SK-N-SH (cell line): ENCODE measurements around the gene CCDC57. TPM values are rescaled to one million over a fixed set of nuclear protein-coding genes. Genes with fewer than 3 reads are reported as not detected.

Experiments
- CTCF ChIA-PET: fragments of 300-600, 350-600 bp; formaldehyde crosslinking; extraction: SDS; loops from one replicate; lab custom pipeline; 2021; lab: Yijun Ruan, JAX
- POLR2A ChIA-PET: fragments of 350-600 bp; sonication (Branson Sonifier 250); formaldehyde crosslinking; extraction: SDS; loops from one replicate; lab custom pipeline; 2020; ENCODE audit warnings: antibody characterized with exemption, inconsistent platforms; lab: Yijun Ruan, JAX
- DNase-seq: peaks from one replicate; pipeline ENCODE4 v3.0.0; 2012
- H2AFZ ChIP-seq: fragments of 200-600 bp; sonication (generic); 2 replicates; pipeline ENCODE4 v1.8.1; 2016; ENCODE audit warnings: antibody characterized with exemption, mild to moderate bottlenecking, low read depth
- H3F3A ChIP-seq: fragments of 200-600 bp; sonication (generic); replicated peaks from 2 replicates; pipeline ENCODE3; 2016; ENCODE audit warnings: antibody characterized with exemption, mild to moderate bottlenecking; ENCODE audit not compliant: insufficient read depth
- H3K27ac ChIP-seq, 2 experiments: fragments of 200-500 bp in 1 of 2; fragments of 200-600 bp in 1 of 2; sonication (Bioruptor generic) in 1 of 2; sonication (generic), shearing (Covaris generic) in 1 of 2; 2 replicates each; pipeline versions ENCODE4 v1.5.1 to v1.6.1; 2014 to 2016; ENCODE audit warnings: low read depth in 2 of 2, inconsistent platforms in 1 of 2, low read length in 1 of 2, mild to moderate bottlenecking in 1 of 2, mixed read lengths in 1 of 2
- H3K27me3 ChIP-seq: fragments of 200-600 bp; sonication (generic), shearing (Covaris generic); 2 replicates; pipeline ENCODE4 v1.6.1; 2016; ENCODE audit warnings: mixed run types; ENCODE audit not compliant: insufficient read depth
- H3K36me3 ChIP-seq, 2 experiments: fragments of 200-500 bp in 1 of 2; fragments of 200-600 bp in 1 of 2; sonication (Bioruptor generic) in 1 of 2; sonication (generic) in 1 of 2; replicated peaks in 1 of 2; 2 replicates each; pipeline versions ENCODE3 to v1.5.1; 2014 to 2016; ENCODE audit warnings: low read length in 1 of 2, mild to moderate bottlenecking in 1 of 2; ENCODE audit not compliant: insufficient read depth in 2 of 2, control insufficient read depth in 1 of 2
- H3K4me1 ChIP-seq, 2 experiments: fragments of 200-500 bp in 1 of 2; fragments of 200-600 bp in 1 of 2; sonication (Bioruptor generic) in 1 of 2; sonication (generic), shearing (Covaris generic) in 1 of 2; 2 replicates each; pipeline versions ENCODE4 v1.5.1 to v1.6.1; 2014 to 2016; ENCODE audit warnings: low read depth in 1 of 2, low read length in 1 of 2, mixed run types in 1 of 2; ENCODE audit not compliant: insufficient read depth in 2 of 2, control insufficient read depth in 1 of 2
- H3K4me2 ChIP-seq: fragments of 200-600 bp; sonication (generic), shearing (Covaris generic); 2 replicates; pipeline ENCODE4 v1.6.1; 2017; ENCODE audit warnings: mixed run types
- H3K4me3 ChIP-seq, 2 experiments: fragments of 200-500 bp in 1 of 2; fragments of 200-600 bp in 1 of 2; sonication (Bioruptor generic) in 1 of 2; sonication (generic), shearing (Covaris generic) in 1 of 2; 2 replicates each; pipeline versions ENCODE4 v1.5.1 to v1.8.1; 2014 to 2016; ENCODE audit warnings: low read depth in 2 of 2, inconsistent platforms in 1 of 2, low read length in 1 of 2, mild to moderate bottlenecking in 1 of 2, mixed read lengths in 1 of 2, moderate library complexity in 1 of 2
- H3K79me2 ChIP-seq: fragments of 200-600 bp; sonication (generic); 2 replicates; pipeline ENCODE4 v1.8.1; 2017; ENCODE audit warnings: mild to moderate bottlenecking; ENCODE audit not compliant: insufficient read depth
- H3K9ac ChIP-seq: fragments of 200-600 bp; sonication (generic); 2 replicates; pipeline ENCODE4 v1.6.1; 2017; ENCODE audit warnings: mixed run types
- H3K9me2 ChIP-seq: fragments of 200-600 bp; sonication (generic); 2 replicates; pipeline ENCODE4 v1.6.1; 2017; ENCODE audit warnings: mixed run types
- H3K9me3 ChIP-seq: fragments of 200-600 bp; sonication (generic); 2 replicates; pipeline ENCODE4 v1.6.1; 2017; ENCODE audit warnings: mixed run types, mild to moderate bottlenecking, moderate library complexity
- H4K20me1 ChIP-seq: fragments of 200-600 bp; sonication (generic); 2 replicates; pipeline ENCODE4 v1.6.1; 2017; ENCODE audit warnings: mild to moderate bottlenecking, mixed run types; ENCODE audit not compliant: insufficient read depth
- ELF1 ChIP-seq: IDR thresholded peaks from 2 replicates; pipeline ENCODE4 v1.4.0; 2012
- EZH2phosphoT487 ChIP-seq: fragments of 200-600 bp; sonication (generic); IDR thresholded peaks from 2 replicates; pipeline ENCODE4 v1.6.1; 2017; ENCODE audit warnings: low read depth, mixed run types, mild to moderate bottlenecking, antibody characterized with exemption, moderate library complexity, borderline replicate concordance
- FOSL2 ChIP-seq: IDR thresholded peaks from 2 replicates; pipeline ENCODE4 v1.4.0; 2012; ENCODE audit warnings: low read depth, mild to moderate bottlenecking, moderate library complexity, borderline replicate concordance
- FOXM1 ChIP-seq: IDR thresholded peaks from 2 replicates; pipeline ENCODE4 v1.4.0; 2012; ENCODE audit warnings: low read depth, mild to moderate bottlenecking
- IRF3 ChIP-seq: fragments of 150-350 bp; IDR thresholded peaks from 2 replicates; pipeline ENCODE4 v1.6.1; 2016; ENCODE audit warnings: mild to moderate bottlenecking, low read depth, low read length
- MAX ChIP-seq: IDR thresholded peaks from 2 replicates; pipeline ENCODE4 v1.4.0; 2012; ENCODE audit warnings: low read depth
- MXI1 ChIP-seq: IDR thresholded peaks from 2 replicates; pipeline ENCODE4 v1.6.1; 2012; ENCODE audit warnings: mild to moderate bottlenecking, low read depth, low read length, improper control_type of control experiment
- NFIC ChIP-seq: IDR thresholded peaks from 2 replicates; pipeline ENCODE4 v1.4.0; 2012; ENCODE audit warnings: borderline replicate concordance
- RAD21 ChIP-seq: IDR thresholded peaks from 2 replicates; pipeline ENCODE4 v1.6.1; 2012; ENCODE audit warnings: mild to moderate bottlenecking, low read length
- REST ChIP-seq: IDR thresholded peaks from 2 replicates; pipeline ENCODE4 v1.6.1; 2012; ENCODE audit warnings: mild to moderate bottlenecking, low read depth, low read length, moderate library complexity
- SIN3A ChIP-seq: IDR thresholded peaks from 2 replicates; pipeline ENCODE4 v1.6.1; 2012; ENCODE audit warnings: low read depth, mild to moderate bottlenecking, low read length, moderate library complexity, borderline replicate concordance
- TAF1 ChIP-seq: IDR thresholded peaks from 2 replicates; pipeline ENCODE4 v1.6.1; 2012; ENCODE audit warnings: low read depth, mild to moderate bottlenecking, low read length, moderate library complexity, borderline replicate concordance
- TCF12 ChIP-seq: IDR thresholded peaks from 2 replicates; pipeline ENCODE4 v1.4.0; 2012
- TEAD4 ChIP-seq: IDR thresholded peaks from 2 replicates; pipeline ENCODE4 v1.4.0; 2012; ENCODE audit warnings: mild to moderate bottlenecking, borderline replicate concordance; ENCODE audit not compliant: insufficient read depth
- USF2 ChIP-seq: fragments of 150-350 bp; IDR thresholded peaks from 2 replicates; pipeline ENCODE4 v1.6.1; 2017; ENCODE audit warnings: antibody characterized with exemption, low read length, low read depth, borderline replicate concordance
- WGBS: methylation state at CpG from one replicate; pipeline ENCODE4 v1.1.6; 2017; ENCODE audit warnings: low lambda C conversion rate; 5-methylcytosine and 5-hydroxymethylcytosine counted together
- polyA plus RNA-seq, 3 experiments: library from polyadenylated mRNA; depleted of rRNA; stranded (reverse); fragments of >200 nt; gene quantifications; 2 replicates each; pipeline ENCODE4 v1.2.3, GENCODE V29; 2012
- TF ChIP-seq, protein P1 (sequence below): IDR thresholded peaks from 2 replicates; pipeline ENCODE4; 2012

The CCDC57 gene
- polyA plus RNA-seq, 1 of the 3 experiments (the other 2 are of a cell fraction) = 68.6 TPM

- no peak for TF ChIP-seq IRF3
These were observed 104.1 kb downstream of the CCDC57 start (continued) for GRCh38 chr17:82108496-82108945.

DNA sequence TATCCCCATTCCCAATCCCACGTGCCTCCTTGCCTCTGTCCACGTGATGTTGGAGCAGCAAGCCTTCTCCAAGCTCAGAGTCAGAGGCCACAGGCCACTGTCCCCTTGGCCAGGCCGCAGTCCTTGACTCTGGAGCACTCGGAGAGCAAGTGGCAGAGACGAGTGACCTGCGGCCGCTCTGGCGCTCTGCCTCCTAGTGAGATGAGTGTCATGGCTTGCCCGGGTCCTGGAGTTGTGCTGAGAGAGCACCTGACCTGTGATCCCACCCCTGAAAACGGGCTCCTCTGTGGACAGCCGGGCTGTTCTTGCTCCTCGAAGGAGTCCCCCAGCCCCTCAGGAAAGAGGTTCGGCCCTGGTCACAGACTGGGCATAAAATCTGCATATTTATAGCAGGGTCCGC lies 104.6 kb downstream of the CCDC57 start:
- TF ChIP-seq MAX (no peak), IRF3 (no peak), FOXM1 (no peak), NFIC (no peak), EZH2phosphoT487 (no peak), MXI1 (no peak), ELF1 (no peak), USF2 (no peak), RAD21 (no peak), SIN3A (no peak), REST (no peak), FOSL2 (no peak), TCF12 (no peak), TEAD4 (no peak), TAF1 (no peak)
- TF ChIP-seq, protein P1, sequence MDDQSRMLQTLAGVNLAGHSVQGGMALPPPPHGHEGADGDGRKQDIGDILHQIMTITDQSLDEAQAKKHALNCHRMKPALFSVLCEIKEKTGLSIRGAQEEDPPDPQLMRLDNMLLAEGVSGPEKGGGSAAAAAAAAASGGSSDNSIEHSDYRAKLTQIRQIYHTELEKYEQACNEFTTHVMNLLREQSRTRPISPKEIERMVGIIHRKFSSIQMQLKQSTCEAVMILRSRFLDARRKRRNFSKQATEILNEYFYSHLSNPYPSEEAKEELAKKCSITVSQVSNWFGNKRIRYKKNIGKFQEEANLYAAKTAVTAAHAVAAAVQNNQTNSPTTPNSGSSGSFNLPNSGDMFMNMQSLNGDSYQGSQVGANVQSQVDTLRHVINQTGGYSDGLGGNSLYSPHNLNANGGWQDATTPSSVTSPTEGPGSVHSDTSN = no peak
- H4K20me1 ChIP-seq = no peaks in the 10 kb centered on the region
- no peaks in the 10 kb centered on the region for H3K79me2 ChIP-seq
- H3K27me3 ChIP-seq = no peaks in the 10 kb centered on the region
- peaks cover 7% of the 10 kb centered on the region for H3F3A ChIP-seq
- H3K4me3 ChIP-seq = no peak overlapping the region
- CTCF ChIA-PET = interaction anchor here (0.6 to 5.2 kb wide), 7 partner anchors 9 to 148 kb away, joined by 3 to 45 read pairs (median 13); partner anchors contain the start of genes NOTUM and RAC3
- no peak overlapping the region for H3K9ac ChIP-seq
- no peak overlapping the region for H2AFZ ChIP-seq
- no peaks in the 10 kb centered on the region for H3K9me2 ChIP-seq
- H3K36me3 ChIP-seq = peaks cover 9 to 12% of the 10 kb centered on the region in 2 experiments
- WGBS = 97% methylated on average over 14 of the region's 14 CpGs
- H3K27ac ChIP-seq = no peak overlapping the region; a peak in 1 of 4 replicates
- H3K4me2 ChIP-seq = no peak overlapping the region
- no peaks in the 10 kb centered on the region for H3K9me3 ChIP-seq
- H3K4me1 ChIP-seq = peaks cover 11 to 46% of the 10 kb centered on the region in 2 experiments; a peak in 3 of 4 replicates
- POLR2A ChIA-PET = interaction anchor here (0.6 to 2.3 kb wide), 2 partner anchors 10 to 583 kb away, joined by 3 to 13 read pairs; partner anchors contain the start of gene FASN
- DNase-seq = no peak
